ENCODE data around the gene LRP5. TPM values are rescaled to one million over a fixed set of nuclear protein-coding genes. Genes with fewer than 3 reads are reported as not detected.

Gene LRP5
- total RNA-seq, 2 experiments from 2014 or later, result 10.5 to 15.3 TPM

- no peak for TF ChIP-seq CTCF (IDR thresholded peaks at IDR 0.05)
- no peak for ATAC-seq
These were observed 38.1 kb upstream of the LRP5 start for GRCh38 chr11:68274306-68274705.

GRCh38 chr11:68275721-68276507 is 36.5 kb upstream of the LRP5 start:
- DNase-seq, result no peak
- intact Hi-C loops (cut with micrococcal nuclease), result no loop called here
- Mint-ChIP-seq H3K9me3 (no peaks in the 10 kb centered on the region), H3K4me3 (no peak overlapping the region), H3K36me3 (ENCODE audit: low read depth) (no peaks in the 10 kb centered on the region), H3K27ac (no peak overlapping the region), H3K4me1 (ENCODE audit: low read depth) (peaks cover 10% of the 10 kb centered on the region), H3K27me3 (no peaks in the 10 kb centered on the region)
- no peak for ATAC-seq
- TF ChIP-seq CTCF (IDR thresholded peaks at IDR 0.05), result no peak
- CTCF ChIA-PET, result no interaction called here
- POLR2A ChIA-PET, result no interaction called here

More at GRCh38 chr11:68274306-68274705, 38.1 kb upstream of the LRP5 start:
- DNase-seq, result no peak
- POLR2A ChIA-PET, result interaction anchor here (0.8 kb wide), 1 partner anchor 22 kb away, joined by 3 read pairs; no protein-coding TSS in a partner anchor
- Mint-ChIP-seq H3K9me3 (no peaks in the 10 kb centered on the region), H3K36me3 (ENCODE audit: low read depth) (peaks cover 3% of the 10 kb centered on the region), H3K4me1 (ENCODE audit: low read depth) (peaks cover 24% of the 10 kb centered on the region), H3K27me3 (no peaks in the 10 kb centered on the region), H3K27ac (no peak overlapping the region), H3K4me3 (no peak overlapping the region)
- intact Hi-C loops (cut with micrococcal nuclease), result no loop called here
- CTCF ChIA-PET, result interaction anchor here (1.7 kb wide), 1 partner anchor 17 kb away, joined by 4 read pairs; no protein-coding TSS in a partner anchor

- ATAC-seq, result no peak
- TF ChIP-seq CTCF (IDR thresholded peaks at IDR 0.05), result no peak
- Mint-ChIP-seq H3K4me3 (no peak overlapping the region), H3K27me3 (no peaks in the 10 kb centered on the region), H3K4me1 (ENCODE audit: low read depth) (peaks cover 14% of the 10 kb centered on the region), H3K36me3 (ENCODE audit: low read depth) (no peaks in the 10 kb centered on the region), H3K27ac (no peak overlapping the region), H3K9me3 (no peaks in the 10 kb centered on the region)
- POLR2A ChIA-PET, result no interaction called here
- no peak for DNase-seq
- CTCF ChIA-PET, result interaction anchor here (1.0 to 4.0 kb wide), 2 partner anchors 21 to 32 kb away, joined by 3 to 22 read pairs; no protein-coding TSS in a partner anchor
- intact Hi-C loops (cut with micrococcal nuclease), result no loop called here
These were observed 35.5 kb upstream of the LRP5 start for GRCh38 chr11:68276861-68277260.

GRCh38 chr11:68279676-68280075 is 32.7 kb upstream of the LRP5 start:
- Mint-ChIP-seq H3K27me3 (peaks cover 5% of the 10 kb centered on the region), H3K4me3 (no peak overlapping the region), H3K36me3 (ENCODE audit: low read depth) (no peaks in the 10 kb centered on the region), H3K9me3 (peaks cover 5% of the 10 kb centered on the region), H3K27ac (peak overlapping the region; percentile 2), H3K4me1 (ENCODE audit: low read depth) (peaks cover 22% of the 10 kb centered on the region)
- ChIA-PET CTCF (interaction anchor here (0.7 to 4.0 kb wide), 3 partner anchors 18 to 63 kb away, joined by 3 to 22 read pairs (median 13); no protein-coding TSS in a partner anchor), POLR2A (no interaction called here)
- no peak for TF ChIP-seq CTCF (IDR thresholded peaks at IDR 0.05)
- DNase-seq (no peak), ATAC-seq (no peak)
- intact Hi-C loops (cut with micrococcal nuclease), result no loop called here
